GM12872 (cell line): ENCODE results near the gene AP2M1.
A peak's percentile ranks its signal among the peaks of the same experiment; 100 is the strongest.

ENCODE experiments used
- TF ChIP-seq, protein P1 (sequence below): IDR thresholded peaks from 3 replicates; pipeline ENCODE4 v1.5.1; 2011; ENCODE audit warnings: low read depth, mild to moderate bottlenecking, low read length, moderate library complexity; ENCODE audit not compliant: insufficient read depth

The AP2M1 gene

DNA sequence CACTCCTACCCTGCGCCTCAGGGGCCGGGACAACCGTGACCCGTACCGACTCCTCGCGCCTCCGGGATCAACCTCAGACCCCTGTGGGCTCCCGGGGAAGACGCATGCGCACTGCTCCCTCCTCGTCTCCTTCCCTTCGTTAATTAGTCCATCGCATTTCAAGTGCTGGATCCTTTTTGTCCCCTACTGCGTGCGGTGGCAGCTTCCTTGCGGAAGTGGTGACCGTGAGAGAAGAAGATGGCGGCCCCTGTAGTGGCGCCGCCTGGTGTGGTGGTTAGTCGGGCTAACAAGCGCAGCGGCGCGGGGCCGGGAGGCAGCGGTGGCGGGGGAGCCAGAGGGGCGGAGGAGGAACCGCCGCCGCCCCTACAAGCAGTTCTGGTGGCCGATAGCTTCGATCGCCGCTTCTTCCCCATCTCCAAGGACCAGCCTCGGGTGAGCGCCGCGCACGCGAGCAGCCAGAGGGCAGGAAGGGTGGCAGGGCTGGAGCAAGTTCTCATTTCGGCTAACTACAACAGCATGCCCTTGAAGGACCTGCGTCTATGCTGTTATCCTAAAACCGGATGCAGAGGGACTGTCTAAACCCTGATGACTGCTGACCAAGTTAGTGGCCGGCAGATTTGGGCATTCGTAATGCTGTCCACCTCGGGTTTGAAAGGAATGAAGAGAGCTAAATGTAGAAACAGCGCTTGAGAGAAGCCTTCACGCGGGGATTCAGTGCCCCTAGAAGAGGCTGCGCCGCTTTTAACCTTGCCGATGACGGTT is 39.3 kb upstream of the AP2M1 start, which contains the start of gene EIF2B5:
TSS of gene EIF2B5 (plus strand) at position 210 of the 762 bp plus-strand sequence. CDS start at position 238, 28 bp downstream.
- TF ChIP-seq, protein P1, sequence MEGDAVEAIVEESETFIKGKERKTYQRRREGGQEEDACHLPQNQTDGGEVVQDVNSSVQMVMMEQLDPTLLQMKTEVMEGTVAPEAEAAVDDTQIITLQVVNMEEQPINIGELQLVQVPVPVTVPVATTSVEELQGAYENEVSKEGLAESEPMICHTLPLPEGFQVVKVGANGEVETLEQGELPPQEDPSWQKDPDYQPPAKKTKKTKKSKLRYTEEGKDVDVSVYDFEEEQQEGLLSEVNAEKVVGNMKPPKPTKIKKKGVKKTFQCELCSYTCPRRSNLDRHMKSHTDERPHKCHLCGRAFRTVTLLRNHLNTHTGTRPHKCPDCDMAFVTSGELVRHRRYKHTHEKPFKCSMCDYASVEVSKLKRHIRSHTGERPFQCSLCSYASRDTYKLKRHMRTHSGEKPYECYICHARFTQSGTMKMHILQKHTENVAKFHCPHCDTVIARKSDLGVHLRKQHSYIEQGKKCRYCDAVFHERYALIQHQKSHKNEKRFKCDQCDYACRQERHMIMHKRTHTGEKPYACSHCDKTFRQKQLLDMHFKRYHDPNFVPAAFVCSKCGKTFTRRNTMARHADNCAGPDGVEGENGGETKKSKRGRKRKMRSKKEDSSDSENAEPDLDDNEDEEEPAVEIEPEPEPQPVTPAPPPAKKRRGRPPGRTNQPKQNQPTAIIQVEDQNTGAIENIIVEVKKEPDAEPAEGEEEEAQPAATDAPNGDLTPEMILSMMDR: peak; percentile 16; the same call in 2 of the 3 replicates

DNA sequence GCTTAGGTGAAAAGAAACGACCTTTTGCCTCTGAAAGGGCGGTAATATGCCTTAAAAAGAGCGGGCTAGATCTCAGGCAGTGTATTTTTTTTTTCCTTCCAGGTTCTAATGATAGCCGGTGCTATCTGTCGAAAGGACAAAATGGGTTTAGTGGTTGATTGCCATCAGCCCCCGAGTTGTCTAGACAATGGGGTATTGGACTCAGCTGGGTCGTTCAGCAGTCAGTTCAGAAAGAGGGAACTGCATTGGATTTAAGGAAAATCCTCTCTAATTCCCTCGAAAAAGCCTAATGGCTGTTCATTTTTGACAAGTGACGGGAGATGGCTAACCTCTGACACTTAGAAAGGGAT is 38.8 kb upstream of the AP2M1 start:
- TF ChIP-seq, protein P1: no peak

DNA sequence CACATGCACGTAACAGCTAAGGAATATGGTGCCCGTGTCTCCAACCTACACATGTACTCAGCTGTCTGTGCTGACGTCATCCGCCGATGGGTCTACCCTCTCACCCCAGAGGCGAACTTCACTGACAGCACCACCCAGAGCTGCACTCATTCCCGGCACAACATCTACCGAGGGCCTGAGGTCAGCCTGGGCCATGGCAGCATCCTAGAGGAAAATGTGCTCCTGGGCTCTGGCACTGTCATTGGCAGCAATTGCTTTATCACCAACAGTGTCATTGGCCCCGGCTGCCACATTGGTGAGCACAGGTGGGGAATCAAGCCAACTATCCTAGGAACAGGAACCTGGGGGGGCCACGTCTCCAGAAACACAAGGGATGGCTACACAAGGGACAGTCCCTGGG is 34.2 kb upstream of the AP2M1 start:
- TF ChIP-seq, protein P1: no peak

DNA sequence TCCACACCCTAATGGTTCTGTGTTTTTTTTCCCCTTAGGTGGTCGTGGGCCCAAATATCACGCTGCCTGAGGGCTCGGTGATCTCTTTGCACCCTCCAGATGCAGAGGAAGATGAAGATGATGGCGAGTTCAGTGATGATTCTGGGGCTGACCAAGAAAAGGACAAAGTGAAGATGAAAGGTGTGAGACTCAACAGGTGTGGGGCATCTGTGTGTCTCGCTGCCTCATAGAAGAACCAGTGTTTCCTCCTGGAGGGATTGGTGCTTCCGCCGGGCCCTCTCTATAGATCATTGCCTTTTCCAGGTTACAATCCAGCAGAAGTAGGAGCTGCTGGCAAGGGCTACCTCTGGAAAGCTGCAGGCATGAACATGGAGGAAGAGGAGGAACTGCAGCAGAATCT is 32.5 kb upstream of the AP2M1 start:
- TF ChIP-seq, protein P1: no peak

DNA sequence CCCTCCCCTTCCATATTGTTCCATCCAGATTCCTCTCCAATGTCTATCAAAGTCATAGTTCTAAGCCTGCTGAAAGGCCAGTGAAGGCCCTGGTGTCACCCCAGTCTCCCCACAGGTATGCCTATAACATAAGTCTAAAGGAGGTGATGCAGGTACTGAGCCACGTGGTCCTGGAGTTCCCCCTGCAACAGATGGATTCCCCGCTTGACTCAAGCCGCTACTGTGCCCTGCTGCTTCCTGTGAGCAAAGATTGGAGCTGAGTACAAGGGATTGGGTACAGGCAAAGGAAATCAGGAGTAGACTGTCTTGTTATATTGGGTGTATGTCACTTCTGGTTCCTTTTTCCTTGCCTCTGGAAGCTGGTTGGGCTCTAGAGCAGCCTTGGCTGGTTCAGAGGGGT is 31.3 kb upstream of the AP2M1 start:
- TF ChIP-seq, protein P1: no peak

DNA sequence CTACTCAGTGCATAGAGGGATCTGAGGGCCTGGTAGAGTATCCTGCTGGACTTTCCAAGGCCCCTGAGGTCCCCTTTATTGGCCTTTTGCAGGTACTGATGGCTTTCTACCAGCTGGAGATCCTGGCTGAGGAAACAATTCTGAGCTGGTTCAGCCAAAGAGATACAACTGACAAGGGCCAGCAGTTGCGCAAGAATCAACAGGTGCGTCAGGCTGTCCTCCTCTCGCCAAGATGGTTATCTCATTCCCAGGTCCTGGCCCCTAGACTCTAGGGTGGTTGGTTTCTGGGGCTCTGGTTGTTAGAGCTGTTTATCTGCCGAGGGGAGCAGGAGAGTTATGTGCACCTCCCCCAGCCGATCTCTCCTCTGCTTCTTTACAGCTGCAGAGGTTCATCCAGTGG is 30.1 kb upstream of the AP2M1 start:
- TF ChIP-seq, protein P1: no peak

DNA sequence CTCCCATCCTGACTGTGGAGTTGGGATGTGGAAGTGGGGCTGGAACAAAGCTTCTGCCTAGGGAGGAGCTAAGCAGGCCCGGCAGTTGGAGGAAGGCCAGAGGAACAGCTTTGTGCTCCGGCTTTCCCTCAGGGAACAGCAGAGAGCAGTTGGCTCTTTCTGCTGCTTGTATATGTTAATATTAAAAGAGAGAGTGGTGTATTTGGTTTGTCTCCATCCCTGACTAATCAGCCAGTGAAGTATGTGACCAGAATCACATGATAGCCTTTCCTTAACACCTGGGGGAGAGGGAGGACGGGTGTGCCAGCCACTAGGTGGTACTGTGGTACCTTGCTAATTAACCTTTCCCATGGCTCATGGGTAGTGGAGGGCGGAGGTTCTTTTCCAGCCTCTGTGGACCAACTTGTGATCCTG is 29.5 kb upstream of the AP2M1 start:
- TF ChIP-seq, protein P1: peak; percentile 57
